Coronary artery (tissue), 2 donors: ENCODE data around the gene FIS1.
"Not testable (repeated sequence)": the region's sequence is repeated elsewhere in the genome, so short reads cannot be mapped to it uniquely, and the experiment has no call there.

ENCODE experiments used
- DNase-seq: peaks from one replicate; pipeline ENCODE4 v3.0.0-alpha.2; 2017; ENCODE audit warnings: low spot score
- H3K27ac ChIP-seq, 2 donors: fragments of 200-600 bp; sonication (generic); one replicate each; pipeline ENCODE4 v1.5.1; 2016 to 2019
- H3K4me3 ChIP-seq: fragments of 200-600 bp; sonication (generic); 2 replicates; pipeline ENCODE4 v1.5.1; 2016; ENCODE audit warnings: mild to moderate bottlenecking, moderate library complexity
- CTCF ChIP-seq: fragments of 200-600 bp; sonication (generic); IDR thresholded peaks from one replicate; pipeline ENCODE4 v1.5.1; 2019; ENCODE audit warnings: antibody characterized with exemption

The FIS1 gene

DNA sequence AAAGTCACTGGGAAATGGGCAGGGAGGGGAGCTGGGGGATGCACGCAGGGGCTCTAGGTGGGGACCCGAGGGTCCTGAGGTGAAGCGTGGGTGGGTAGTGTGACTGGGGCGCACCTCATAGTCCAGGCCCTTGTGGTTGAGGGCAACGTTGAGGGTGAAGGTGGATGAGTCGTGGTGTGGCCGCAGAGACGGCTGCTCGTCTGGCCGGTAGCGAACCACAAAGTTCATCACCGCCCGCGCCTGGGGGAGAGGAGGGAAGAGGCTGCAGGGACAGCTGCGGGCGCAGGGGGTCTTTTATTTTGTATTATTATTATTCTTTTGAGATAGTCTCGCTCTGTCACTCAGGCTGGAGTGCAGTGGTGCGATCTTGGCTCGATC lies 38.2 kb downstream of the FIS1 start:
- no peak for DNase-seq
- H3K4me3 ChIP-seq, result no peak overlapping the region
- no peak for TF ChIP-seq CTCF
- H3K27ac ChIP-seq, result no peak overlapping the region

GRCh38 chr7:101205901-101206664 lies 38.8 kb downstream of the FIS1 start:
- no peak overlapping the region for H3K4me3 ChIP-seq
- TF ChIP-seq CTCF, result no peak

GRCh38 chr7:101203740-101204738 lies 40.8 kb downstream of the FIS1 start:
- not testable (repeated sequence) for H3K4me3 ChIP-seq, H3K27ac ChIP-seq, DNase-seq

More at GRCh38 chr7:101205901-101206664, 38.8 kb downstream of the FIS1 start:
- no peak overlapping the region for H3K27ac ChIP-seq
- no peak for DNase-seq

GRCh38 chr7:101202603-101202918 lies 42.3 kb downstream of the FIS1 start:
- no peak overlapping the region for H3K27ac ChIP-seq
- H3K4me3 ChIP-seq, result no peak overlapping the region
- no peak for TF ChIP-seq CTCF
- no peak for DNase-seq

GRCh38 chr7:101201695-101202602 lies 42.9 kb downstream of the FIS1 start:
- no peak for TF ChIP-seq CTCF
- Histone ChIP-seq H3K27ac (no peak overlapping the region), H3K4me3 (peak overlapping the region; percentile 57)
- no peak for DNase-seq

DNA sequence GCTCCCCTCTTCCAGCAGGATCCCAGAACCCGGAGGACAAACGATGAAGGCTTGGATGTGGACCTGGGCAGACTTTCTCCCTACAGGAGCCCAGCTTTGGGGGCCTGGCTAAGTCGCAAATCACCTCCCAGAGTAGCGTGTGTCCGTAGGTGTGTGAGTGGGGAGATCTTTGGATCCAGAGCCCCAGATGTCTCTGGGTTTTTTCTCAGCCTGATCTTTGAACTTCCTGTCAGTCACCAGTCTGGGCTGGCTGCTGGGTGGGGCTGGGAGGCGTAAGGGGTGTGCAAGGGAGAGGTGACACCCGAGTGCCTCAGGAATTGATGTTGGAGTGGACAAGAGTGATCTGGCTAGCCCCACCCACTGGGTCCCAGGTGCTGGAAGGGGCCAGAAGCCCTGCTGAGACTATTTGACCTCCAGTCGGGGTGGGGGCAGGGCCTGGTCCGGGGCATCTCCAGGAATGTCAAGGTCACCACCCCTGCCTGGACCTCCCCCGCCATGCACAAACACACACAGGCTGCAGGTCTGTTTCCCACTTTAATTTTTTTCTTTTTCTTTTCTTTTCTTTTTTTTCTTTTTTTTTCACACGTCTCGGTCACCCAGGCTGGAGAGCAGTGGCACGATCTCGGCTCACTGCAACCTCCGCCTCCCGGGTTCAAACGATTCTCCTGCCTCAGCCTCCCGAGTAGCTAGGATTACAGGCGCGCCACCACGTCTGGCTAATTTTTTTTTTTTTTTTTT lies 43.9 kb downstream of the FIS1 start, which contains the start of gene MOGAT3:
Gene MOGAT3, minus strand, starts transcription at position 175 of the 738 bp plus-strand sequence. CDS start 182 bp downstream, outside the sequence.
- no peak for TF ChIP-seq CTCF
- Histone ChIP-seq H3K27ac (no peak within 1 kb of the TSS), H3K4me3 (peak within 1 kb of the TSS; percentile 57)
- no peak for DNase-seq
